Skin epidermis (tissue), 12 donors: ENCODE results near the gene IFT81.
"Not testable (repeated sequence)": the region's sequence is repeated elsewhere in the genome, so short reads cannot be mapped to it uniquely, and the experiment has no call there.

Experiments used
- H3K27ac ChIP-seq, 21 experiments: fragments of 200-600 bp; sonication (generic) in 11 of 21; one replicate each; pipeline ENCODE4 v1.5.0; 2020; ENCODE audit warnings: mild to moderate bottlenecking in 3 of 21, inconsistent platforms in 2 of 21, moderate library complexity in 2 of 21
- H3K4me3 ChIP-seq, 7 experiments: fragments of 200-600 bp; sonication (generic) in 2 of 7; one replicate each; pipeline ENCODE4 v1.5.0; 2020; ENCODE audit warnings: inconsistent platforms in 2 of 7, mild to moderate bottlenecking in 2 of 7, moderate library complexity in 1 of 7

Gene IFT81

DNA sequence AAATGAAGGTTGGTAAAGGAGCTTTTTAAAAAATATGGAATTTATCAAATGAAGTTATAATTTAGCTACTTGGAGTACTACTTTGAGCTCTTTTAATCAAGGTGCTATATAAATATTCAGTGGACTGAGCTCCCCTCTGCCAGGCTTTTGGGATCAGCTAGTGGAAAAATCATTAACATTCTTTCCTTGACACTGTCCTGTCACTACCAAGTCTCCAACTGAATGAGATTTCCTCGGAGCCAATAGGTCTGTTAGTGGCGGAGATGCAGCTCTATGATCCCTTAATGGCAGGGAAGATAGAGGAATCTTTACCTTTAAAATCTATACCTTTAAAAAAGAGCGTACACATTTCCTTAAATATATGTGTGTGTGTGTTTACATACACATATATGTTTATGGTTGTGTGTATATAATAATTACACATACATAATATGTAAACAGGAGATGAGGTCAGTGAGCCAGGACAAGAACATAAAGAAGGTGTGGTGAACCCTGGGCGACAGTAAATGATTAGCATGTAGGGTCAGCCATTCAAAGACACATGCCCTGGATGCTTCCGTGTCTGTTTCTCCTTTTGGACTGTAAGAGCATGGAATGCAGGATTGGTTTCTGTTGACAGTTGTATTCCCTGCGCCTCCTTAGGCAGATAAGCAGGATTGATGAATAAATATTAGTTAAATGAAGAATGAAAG lies 109.2 kb downstream of the IFT81 start:
- Histone ChIP-seq H3K27ac (peak overlapping the region in 2 of 21 experiments; percentile 5 to 19), H3K4me3 (no peak overlapping the region)

DNA sequence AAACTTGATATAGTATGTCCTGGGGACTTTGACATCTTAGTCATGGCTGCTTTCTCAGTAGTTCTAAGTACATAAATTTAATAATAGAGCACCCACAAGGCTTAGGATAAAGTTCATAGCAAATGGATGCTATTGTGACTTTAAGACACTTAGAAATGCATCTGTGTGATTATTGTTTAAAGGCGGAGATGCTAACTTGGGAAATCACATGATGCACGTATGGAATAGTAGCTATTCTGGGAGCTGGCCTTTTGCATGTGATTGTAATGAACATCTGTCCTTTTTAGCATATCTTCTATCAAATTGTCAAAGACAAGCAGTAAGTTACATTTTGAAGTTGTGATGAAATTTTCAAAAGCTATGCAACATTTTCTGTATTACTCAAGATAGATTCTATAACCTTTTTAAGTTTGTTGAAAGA lies 110.2 kb downstream of the IFT81 start:
- peak overlapping the region in 5 of 21 experiments; percentile 5 to 43 (median 12) for H3K27ac ChIP-seq
- H3K4me3 ChIP-seq, result no peak overlapping the region

DNA sequence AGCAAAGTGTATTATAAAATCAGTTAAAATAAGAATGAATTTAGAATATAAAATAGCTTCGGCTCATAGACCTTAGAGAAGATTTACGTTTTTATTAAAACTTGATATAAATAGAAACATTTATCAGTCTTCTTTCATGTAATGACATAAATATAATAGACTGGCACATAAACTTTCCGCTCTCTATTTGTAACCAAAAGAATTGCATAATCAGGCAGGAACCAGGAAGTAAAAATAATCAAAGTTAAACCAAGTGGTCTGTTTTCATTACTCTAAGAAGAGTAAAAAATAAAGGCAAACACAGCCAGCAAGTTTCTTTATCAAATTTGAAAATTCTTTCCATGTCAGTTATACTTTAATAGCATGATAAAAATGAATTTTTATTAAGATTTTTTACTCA lies 110.6 kb downstream of the IFT81 start:
- Histone ChIP-seq H3K4me3 (no peak overlapping the region), H3K27ac (peak overlapping the region in 8 of 21 experiments; percentile 5 to 43 (median 17))

DNA sequence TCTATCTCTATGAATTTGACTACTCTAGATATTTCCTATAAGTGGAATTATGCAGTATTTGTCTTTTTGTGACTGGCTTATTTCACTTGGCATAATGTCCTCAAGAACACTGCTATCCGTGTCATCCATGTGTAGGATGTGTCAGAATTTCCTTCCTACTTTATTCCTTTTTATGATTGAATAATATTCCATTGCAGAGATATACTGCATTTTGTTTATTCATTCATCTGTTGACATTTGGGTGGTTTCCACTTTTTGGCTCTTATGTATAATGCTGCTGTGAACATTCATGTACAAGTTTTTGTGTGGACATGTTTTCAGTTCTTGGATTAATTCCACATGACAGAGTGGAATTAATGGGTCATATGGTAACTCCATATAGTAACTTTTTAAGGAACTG lies 111.2 kb downstream of the IFT81 start:
- Histone ChIP-seq H3K27ac (peak overlapping the region in 6 of 21 experiments; percentile 5 to 36 (median 17)), H3K4me3 (no peak overlapping the region)

DNA sequence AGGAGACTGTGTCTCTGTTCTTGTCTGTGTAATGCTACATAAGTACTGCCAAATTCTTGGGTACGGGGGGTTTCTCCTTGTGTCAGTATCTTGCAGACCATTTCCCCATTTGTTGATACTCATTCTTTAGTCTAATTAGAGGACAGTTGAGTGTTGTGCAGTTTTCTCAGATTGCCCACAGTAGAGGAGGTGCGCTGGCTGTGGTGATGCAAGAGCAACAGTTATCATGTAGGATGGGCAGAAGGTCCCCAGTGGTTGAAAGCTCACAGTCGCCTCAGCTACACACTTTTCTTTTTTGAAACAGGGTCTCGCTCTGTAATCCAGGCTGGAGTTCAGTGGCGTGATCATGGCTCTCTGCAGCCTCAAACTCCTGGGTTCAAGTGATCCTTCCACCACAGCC lies 119.1 kb downstream of the IFT81 start:
- no peak overlapping the region for H3K27ac ChIP-seq
- no peak overlapping the region for H3K4me3 ChIP-seq

DNA sequence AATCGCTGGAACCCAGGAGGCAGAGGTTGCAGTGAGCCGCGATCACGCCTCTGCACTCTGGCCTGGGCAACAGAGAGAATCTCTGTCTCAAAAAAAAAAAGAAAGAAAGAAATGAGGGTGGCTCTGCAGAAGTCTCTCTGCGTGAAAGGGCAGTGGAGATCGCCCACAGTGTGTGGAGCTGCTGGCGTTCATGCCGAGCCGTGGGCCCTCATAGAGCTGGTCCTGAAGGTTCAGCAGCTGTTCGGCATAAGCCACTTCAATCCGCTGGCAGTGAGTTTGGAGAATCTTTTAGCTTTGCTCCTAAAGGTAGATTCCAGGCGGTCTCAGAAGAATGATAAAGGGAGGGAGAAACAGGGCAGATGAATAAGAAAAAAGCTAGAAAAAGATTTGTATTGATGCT lies 120.2 kb downstream of the IFT81 start:
- Histone ChIP-seq H3K27ac (no peak overlapping the region), H3K4me3 (no peak overlapping the region)

DNA sequence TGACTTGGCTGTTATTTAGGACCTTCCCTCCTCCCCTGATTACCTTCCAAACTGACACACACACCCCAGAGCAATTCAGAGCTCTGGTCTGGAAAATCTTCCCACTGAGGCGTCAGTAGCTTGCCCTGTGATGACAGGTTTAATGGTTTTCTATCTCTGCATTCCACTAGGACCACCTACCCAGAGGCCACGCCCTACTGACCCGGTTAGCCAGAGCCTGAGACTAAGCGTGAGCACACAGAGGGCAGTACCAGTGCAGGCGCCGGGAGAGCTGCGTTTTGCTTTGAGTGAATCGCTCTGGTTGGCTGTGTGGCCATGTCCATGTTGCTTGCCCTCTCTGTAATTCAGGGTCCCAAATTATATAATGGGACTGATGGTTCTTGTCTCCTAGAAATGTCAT lies 120.7 kb downstream of the IFT81 start:
- H3K27ac ChIP-seq, result peak overlapping the region in 2 of 21 experiments; percentile 19 to 91
- no peak overlapping the region for H3K4me3 ChIP-seq

DNA sequence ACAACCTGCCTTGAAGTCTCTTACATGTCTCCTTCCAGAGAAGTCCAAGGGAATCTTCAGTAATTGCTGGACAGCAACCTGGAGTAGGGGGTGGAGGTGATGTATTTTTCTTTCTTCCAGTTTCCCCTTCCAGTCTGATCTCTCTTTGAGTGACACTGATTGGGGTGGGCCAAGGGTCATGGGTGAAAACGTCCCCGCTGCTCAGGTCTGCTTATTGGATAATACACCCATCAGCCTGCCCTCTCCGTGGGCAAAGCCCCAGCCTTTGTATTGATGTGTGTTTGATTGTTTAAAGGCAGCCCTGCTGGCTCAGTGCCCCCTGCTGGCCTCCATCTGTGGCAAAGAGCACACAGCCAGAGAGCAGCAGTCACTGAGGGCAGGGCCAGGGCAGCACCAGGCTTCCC lies 121.2 kb downstream of the IFT81 start:
- peak overlapping the region in 6 of 21 experiments; percentile 12 to 91 (median 34) for H3K27ac ChIP-seq
- no peak overlapping the region for H3K4me3 ChIP-seq

DNA sequence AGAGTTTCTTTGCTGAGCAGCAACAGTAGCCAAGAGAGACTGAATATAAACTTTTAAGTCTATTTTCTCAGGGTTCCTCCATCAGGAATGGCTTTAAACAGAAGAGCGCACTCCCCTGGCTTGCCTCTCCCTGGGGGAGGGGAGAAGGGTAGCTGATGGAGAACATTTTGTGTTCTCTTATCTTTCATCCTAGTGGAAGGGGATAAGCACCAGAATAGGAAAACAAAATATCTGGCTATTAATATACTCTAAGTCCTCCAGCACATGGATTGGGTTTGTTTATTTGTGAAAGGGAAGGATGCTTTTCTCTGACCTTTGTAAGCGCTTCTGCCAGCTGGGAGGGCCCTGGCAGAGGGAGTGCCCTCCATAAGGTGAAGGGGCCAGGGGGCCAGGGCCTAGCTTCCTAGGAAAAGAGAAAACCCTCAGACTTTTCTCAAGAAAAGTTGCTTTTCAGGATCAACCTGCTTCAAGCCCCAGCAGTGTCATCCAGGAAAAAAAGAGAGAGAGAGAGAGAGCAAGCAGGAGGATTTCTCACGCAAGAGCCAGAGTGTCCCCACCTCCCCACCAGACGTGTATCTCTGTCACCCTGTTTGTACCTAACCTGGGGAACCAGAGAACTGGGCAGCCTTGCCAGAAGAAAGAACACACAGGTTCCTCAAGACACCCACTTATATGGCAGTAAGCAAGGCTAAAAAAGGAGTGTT lies 122.6 kb downstream of the IFT81 start:
- Histone ChIP-seq H3K4me3 (no peak overlapping the region), H3K27ac (peak overlapping the region in 20 of 21 experiments; percentile 50 to 91 (median 78))

DNA sequence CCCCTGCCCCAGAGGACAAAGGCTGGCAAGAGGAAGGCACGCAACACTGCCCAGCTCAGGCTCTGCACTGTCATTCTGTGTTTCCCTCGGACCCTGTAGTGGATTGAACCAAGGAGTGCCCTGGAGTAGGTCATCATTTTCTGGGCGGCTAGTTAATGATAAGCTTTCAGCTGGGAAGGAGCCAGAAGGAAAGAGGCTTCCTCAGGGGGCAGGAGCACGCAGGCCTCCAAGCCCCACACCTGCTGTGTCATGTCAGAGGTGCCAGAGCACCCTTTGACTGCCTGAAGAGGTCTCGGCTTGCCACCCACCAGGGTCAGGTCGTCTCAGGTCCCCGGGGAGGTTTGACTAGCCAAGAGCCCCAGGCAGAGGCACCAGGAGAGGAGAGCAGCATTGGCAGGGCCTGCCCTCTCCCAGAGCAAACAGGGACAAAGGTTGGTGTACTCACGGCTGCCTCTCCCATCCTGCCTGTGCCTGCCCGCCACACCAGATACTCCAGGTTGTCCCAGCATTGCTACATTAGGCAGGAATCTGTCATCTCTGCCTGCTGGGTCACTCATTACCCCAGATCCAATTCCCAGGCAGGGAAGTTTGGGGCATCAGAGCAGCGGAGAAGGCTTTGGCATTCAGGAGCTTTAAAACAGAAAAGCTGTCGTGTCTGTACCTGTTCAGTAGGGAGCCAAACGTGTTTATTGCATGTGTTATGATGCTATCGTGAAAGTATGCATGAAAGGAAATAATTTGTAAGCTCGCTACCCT lies 123.4 kb downstream of the IFT81 start:
- peak overlapping the region in 1 of 7 experiments; percentile 10 for H3K4me3 ChIP-seq
- peak overlapping the region in 20 of 21 experiments; percentile 50 to 91 (median 78) for H3K27ac ChIP-seq

DNA sequence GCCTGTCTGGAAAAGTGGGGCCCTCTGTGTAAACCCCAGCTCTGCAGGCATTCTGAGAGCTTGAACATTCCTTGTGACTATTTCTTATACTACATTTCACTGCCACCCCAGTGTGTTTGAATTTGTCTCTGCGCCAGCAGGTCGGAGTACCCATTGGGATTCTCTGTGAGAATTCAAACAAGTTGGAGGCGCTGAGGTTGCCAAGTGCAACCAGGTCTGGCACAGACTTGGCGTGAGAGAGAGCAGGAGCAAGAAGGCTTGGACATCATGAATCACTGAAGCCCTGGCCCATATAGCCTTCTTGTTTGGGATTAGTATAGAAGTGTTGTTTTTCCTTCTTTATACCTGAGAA lies 123.9 kb downstream of the IFT81 start:
- Histone ChIP-seq H3K4me3 (peak overlapping the region in 1 of 7 experiments; percentile 10), H3K27ac (peak overlapping the region in 20 of 21 experiments; percentile 11 to 91 (median 76))

DNA sequence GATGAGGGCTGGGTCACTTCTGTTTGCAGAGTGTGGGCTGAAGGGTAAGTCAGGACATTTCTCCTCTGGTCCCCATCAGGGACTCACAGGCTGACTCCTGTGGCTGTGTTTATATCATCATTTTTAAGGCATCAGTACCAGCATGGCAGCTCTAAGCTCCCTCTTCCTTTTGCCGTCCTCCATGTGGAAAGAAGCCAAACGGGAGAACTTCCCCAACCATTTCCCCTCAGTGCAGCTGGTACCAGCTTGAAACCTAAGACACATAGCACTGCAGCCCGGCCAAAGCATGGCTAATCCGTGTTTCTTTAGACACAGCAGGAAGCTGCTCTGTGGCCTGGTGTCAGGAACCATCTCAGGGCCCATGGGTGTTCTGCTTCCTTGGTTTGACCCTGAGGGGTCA lies 124.9 kb downstream of the IFT81 start:
- peak overlapping the region in 18 of 21 experiments; percentile 31 to 91 (median 80) for H3K27ac ChIP-seq
- H3K4me3 ChIP-seq, result no peak overlapping the region

DNA sequence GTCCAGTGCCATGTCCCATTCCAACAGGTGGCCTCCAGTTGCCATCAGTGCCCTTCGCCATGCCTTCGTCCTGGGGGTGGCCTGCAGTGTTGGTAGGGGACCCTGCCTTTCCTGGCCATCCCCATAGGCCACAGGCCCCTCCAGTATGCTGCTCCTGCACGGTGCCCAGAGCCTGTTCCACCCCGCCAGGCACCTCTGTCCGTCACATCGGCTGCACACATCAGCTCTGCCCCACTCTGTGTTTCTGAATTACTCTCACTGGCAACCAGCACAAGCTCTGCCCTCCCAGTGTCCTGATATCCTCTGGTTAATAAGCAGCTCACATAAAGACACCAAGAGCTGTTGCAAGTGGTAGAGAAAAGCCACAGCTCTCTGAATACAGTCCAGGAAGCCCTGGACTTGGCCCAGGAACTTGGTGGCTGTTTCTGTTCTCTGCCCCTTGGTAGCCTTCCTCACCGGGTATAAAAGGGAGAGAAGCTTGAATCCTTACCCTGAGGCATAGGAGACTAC lies 125.6 kb downstream of the IFT81 start:
- no peak overlapping the region for H3K4me3 ChIP-seq

DNA sequence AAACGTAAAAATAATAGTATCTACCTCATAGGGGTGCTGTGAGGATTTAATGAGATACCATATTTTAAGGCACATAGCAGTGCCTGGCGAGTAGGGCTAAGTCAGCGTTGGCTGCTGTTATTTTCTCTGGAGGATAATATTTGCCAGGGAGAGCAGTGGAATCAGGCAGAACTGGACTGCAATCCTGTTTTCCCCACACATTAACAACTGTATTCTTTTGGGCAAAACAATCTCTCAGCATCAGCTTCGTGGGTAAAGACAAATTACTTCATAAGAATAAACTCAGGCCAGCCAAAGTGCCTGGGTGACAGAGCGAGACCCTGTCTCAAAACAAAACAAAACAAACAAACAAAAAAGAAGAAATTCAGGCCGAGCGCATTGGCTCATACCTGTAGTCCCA lies 127.2 kb downstream of the IFT81 start:
- Histone ChIP-seq H3K27ac (no peak overlapping the region), H3K4me3 (no peak overlapping the region)

More for the DNA sequence above, 125.6 kb downstream of the IFT81 start:
- peak overlapping the region in 12 of 21 experiments; percentile 16 to 91 (median 80) for H3K27ac ChIP-seq

DNA sequence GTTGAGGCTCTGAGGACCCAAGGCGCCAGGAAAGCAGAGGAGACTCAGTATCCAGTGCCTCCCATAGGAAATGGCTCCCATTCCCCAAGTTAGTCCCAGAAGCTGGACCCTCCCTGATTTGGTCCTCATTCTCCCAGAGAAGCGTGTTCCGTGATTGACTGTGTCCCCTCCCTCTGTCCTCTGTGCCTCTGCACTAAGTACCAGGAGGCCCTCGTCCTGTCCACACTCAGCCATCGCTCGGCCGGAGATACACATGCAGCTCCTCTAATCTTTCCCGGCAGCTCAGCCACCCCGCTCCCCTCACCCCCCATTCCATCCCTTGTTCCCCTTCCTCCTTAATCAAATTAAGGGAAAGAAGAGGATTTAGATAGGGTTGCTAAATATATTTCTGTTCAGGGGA lies 128.6 kb downstream of the IFT81 start:
- Histone ChIP-seq H3K27ac (peak overlapping the region in 5 of 21 experiments; percentile 14 to 61 (median 30)), H3K4me3 (no peak overlapping the region)

DNA sequence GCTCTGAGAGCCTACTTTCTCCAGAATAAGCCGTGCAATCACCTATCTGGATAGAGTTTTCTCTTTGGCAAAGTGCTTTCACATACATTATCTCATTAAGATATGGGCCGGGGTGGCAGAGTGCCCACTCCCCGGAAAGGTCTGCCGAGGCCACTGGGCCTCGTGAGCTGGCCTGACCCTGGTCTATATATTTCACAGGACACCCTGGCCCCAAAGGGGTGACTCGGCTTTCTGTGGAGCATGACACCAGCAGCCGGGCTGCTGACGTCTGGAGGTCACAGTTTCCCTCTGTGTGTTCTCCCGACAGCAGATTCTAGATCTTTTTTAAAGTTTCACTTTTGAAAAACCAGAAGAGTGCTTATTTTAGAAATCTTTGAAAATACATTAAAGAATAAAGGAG lies 129.0 kb downstream of the IFT81 start:
- peak overlapping the region in 6 of 21 experiments; percentile 2 to 61 (median 22) for H3K27ac ChIP-seq

DNA sequence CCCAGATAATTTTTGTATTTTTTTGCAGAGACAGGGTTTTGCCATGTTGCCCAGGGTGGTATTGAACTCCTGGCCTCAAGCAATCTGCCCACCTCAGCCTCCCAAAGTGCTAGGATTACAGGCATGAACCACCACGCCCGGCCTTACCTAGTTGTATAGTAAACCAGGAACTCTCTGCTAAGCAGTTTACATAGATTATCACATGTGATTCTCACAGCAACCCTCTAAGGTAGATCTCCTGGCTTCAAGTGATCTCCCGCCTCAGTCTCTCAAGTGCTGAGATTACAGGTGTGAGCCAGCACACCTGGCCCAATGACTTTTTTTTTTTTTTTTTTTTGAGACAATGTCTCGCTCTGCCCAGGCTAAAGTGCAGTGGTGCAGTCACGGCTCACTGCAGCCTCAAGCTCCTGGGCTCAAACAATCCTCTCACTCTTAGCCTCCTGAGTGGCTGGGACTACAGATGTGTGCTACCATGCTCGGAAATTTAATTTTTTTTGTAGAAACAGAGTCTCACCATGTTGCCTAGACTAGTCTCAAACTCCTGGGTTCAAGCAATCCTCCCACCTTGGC lies 130.9 kb downstream of the IFT81 start:
- Histone ChIP-seq H3K27ac (no peak overlapping the region), H3K4me3 (no peak overlapping the region)

More for the DNA sequence above, 129.0 kb downstream of the IFT81 start:
- no peak overlapping the region for H3K4me3 ChIP-seq

DNA sequence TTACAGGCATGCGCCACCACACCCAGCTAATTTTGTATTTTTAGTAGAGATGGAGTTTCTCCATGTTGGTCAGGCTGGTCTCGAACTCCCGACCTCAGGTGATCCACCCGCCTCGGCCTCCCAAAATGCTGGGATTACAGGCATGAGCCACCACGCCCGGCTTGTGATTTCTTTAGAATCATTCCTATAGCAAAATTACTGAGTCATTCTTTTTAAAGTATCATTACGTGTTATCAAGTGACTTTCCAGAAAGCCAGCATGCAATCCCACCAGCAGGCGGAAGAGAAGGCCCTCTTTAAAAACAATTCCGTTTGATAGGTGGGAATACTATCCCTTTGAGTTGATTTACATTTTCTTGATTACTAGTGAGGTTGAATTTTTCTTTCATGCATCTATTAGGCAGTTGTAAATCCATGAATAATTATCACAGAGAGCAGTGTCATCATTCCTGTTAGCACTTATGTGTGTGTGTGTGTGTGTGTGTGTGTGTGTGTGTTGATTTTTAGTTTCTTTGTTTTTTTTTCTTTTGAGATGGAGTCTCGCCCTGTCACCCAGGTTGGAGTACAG lies 131.8 kb downstream of the IFT81 start:
- H3K27ac ChIP-seq, result peak overlapping the region in 1 of 21 experiments; percentile 50

DNA sequence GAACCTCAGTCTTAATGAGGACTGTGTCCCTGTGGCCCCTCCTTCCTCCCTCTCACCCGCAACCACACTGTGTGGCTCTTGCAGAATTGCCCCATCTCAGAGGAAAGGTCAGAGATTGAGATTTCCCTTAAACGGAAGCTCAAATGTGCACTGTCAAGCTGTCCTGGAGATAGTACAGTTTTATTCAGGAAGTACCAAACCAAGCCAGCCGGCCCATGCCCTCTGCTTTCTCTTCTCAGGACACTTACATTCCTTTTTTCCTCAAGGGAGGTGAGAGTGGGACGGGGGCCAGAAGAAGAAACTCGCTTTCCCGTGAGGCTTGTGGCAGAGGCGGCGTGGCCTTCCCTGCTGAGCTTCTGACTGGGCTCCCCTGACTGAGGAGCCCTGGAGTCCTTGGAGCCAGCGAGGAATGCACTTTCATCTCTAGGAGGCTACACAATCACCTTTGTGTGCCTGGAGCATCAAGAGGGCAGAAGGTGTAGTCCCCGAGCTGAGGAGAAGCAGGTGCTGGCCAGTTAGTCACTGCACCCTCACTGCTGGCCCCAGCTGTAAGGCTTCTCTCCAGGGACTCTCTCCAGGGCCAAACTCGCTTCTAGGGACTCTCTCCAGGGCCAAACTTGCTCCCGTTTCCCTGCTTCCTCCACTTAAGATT lies 132.7 kb downstream of the IFT81 start:
- H3K4me3 ChIP-seq, result no peak overlapping the region
- peak overlapping the region in 9 of 21 experiments; percentile 10 to 66 (median 42) for H3K27ac ChIP-seq

More for the DNA sequence above, 131.8 kb downstream of the IFT81 start:
- H3K4me3 ChIP-seq, result not testable (repeated sequence)
